Neuron (in vitro differentiated cells): ENCODE data around the gene TRIP11.

Experiments used
- H2AFZ ChIP-seq: one replicate; pipeline ENCODE4 v1.6.1; 2013; ENCODE audit warnings: low read depth, mild to moderate bottlenecking, inconsistent platforms, low read length, moderate library complexity
- H3K27me3 ChIP-seq: one replicate; pipeline ENCODE4 v1.6.1; 2013; ENCODE audit warnings: low read length; ENCODE audit not compliant: insufficient read depth
- H3K36me3 ChIP-seq: one replicate; pipeline ENCODE4 v1.6.1; 2013; ENCODE audit warnings: low read length; ENCODE audit not compliant: insufficient read depth
- H3K4me1 ChIP-seq: one replicate; pipeline ENCODE4 v1.6.1; 2013; ENCODE audit warnings: low read length; ENCODE audit not compliant: insufficient read depth
- H3K4me3 ChIP-seq: 2 replicates; pipeline ENCODE4 v1.5.1; 2013; ENCODE audit warnings: mild to moderate bottlenecking, low read length, moderate library complexity
- H3K9me3 ChIP-seq: one replicate; pipeline ENCODE4 v1.6.1; 2013; ENCODE audit warnings: low read length

Gene TRIP11

DNA sequence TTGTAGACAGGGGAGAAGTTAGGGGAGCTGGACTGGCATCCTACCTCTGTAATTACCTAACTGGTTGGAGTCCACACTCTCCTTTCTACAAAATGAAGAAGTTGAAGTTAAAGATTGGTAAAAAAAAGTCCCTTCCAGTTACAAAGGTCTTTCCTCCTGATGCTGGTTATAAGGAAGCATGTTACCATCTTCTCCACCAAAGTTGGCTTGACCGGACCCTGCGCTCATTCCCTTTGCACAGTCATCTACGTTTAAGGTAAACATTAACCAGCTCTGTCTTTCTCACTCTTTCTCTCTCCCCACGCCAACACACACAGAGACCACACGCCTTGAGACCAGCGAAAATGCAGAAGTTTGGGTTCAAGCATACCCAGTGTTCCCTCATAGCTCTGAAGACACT, 104.3 kb downstream of the TRIP11 start:
- Histone ChIP-seq H2AFZ (no peak overlapping the region), H3K4me1 (no peaks in the 10 kb centered on the region), H3K36me3 (no peaks in the 10 kb centered on the region), H3K4me3 (no peak overlapping the region), H3K9me3 (no peaks in the 10 kb centered on the region), H3K27me3 (no peaks in the 10 kb centered on the region)

DNA sequence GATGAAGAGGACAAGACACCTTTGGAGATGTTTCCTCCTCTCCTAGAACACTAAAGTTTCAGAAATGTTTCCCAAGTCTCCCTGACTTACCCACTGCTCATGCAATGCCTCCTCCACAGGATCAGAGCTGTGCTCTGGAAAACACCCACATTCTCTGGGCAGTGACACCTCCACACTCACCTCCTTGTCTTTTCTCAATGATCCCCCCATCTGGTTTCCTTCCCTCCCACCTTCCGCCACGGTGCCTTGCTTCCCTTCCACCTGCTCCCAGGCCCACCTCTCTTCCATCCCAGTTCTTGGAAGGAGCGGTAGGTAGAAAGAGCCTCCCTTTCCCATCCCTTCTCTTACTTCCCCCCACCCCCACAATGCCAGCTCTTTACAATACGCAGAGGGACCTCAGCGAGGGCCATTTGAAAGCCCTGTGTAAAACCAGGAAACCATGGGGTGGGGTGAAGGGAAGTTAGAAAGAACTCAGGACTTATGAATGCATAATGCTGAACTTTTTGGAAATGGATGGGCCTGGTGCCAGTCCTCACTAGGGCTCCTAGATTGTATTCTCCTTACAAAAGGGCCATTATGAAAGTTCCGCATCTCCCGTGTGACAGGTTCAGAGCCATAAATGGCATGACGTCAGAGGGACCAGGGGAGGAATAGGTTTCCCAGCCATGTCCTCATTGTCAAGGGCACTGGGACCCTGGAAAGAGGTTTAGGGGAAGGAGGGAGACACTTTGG, 105.1 kb downstream of the TRIP11 start:
- Histone ChIP-seq H3K27me3 (peaks cover 4% of the 10 kb centered on the region), H3K36me3 (no peaks in the 10 kb centered on the region), H3K9me3 (no peaks in the 10 kb centered on the region), H3K4me3 (no peak overlapping the region), H2AFZ (no peak overlapping the region), H3K4me1 (no peaks in the 10 kb centered on the region)

DNA sequence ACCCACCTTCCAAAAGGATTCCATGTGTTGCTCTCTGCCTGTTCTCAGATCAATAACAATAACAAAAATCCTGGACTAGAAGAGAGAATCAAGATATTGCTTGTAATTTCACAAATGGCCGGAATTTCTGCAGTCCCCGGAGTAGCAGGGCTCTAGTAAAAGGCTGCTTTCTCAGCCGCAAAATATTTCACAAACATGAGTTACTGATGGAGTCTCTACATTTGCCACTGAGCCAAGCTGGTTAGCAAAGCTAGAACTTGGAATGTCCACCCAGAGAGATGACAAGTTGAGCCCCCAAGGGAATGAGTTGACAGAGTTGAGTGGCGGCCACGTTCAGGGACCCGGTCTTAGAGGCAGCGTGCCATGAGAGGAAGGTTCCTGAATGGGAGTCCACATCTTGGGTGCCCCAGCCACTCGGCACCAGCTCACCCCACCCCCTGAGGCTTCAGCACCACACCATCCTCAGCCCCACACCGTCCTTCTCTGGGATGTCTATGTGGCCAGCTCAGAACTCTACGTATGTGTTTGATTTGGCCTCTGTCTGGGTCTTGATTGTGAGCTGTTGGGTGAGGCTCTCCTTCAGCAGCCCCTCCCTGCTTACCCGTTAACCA, 108.3 kb downstream of the TRIP11 start:
- Histone ChIP-seq H3K4me1 (no peaks in the 10 kb centered on the region), H2AFZ (no peak overlapping the region), H3K4me3 (no peak overlapping the region), H3K36me3 (no peaks in the 10 kb centered on the region), H3K9me3 (no peaks in the 10 kb centered on the region), H3K27me3 (peaks cover 4% of the 10 kb centered on the region)

DNA sequence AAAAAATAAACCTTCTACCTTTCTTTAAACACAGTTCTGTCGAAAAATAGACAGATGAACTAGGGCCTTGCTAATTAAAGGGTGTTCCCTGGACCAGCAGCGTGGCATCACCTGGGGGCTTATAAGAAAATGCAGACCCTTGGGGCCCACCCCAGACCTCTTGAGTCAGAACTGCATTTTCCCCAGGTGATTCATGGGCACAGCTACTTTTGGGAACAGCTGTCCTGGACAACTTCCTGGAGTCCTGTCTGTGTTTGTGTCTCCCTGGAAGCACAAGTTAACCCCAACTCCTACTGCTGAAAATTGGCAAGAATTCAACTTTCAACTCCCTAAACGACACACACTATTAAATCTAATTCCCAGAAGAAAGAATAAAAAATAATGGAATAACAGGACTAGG, 110.2 kb downstream of the TRIP11 start:
- H3K9me3 ChIP-seq, result no peaks in the 10 kb centered on the region

GRCh38 chr14:91927800-91928199, 112.1 kb downstream of the TRIP11 start:
- Histone ChIP-seq H3K4me3 (no peak overlapping the region), H3K27me3 (peaks cover 4% of the 10 kb centered on the region), H2AFZ (no peak overlapping the region), H3K4me1 (peaks cover 6% of the 10 kb centered on the region), H3K36me3 (no peaks in the 10 kb centered on the region), H3K9me3 (no peaks in the 10 kb centered on the region)

More for the DNA sequence above, 110.2 kb downstream of the TRIP11 start:
- no peak overlapping the region for H2AFZ ChIP-seq
- H3K36me3 ChIP-seq, result no peaks in the 10 kb centered on the region
- H3K27me3 ChIP-seq, result peaks cover 4% of the 10 kb centered on the region
- peaks cover 5% of the 10 kb centered on the region for H3K4me1 ChIP-seq
- no peak overlapping the region for H3K4me3 ChIP-seq

- no peaks in the 10 kb centered on the region for H3K36me3 ChIP-seq
- H3K4me1 ChIP-seq, result peaks cover 6% of the 10 kb centered on the region
- H2AFZ ChIP-seq, result no peak overlapping the region
- H3K9me3 ChIP-seq, result no peaks in the 10 kb centered on the region
- H3K27me3 ChIP-seq, result peaks cover 4% of the 10 kb centered on the region
- no peak overlapping the region for H3K4me3 ChIP-seq
These were observed 112.7 kb downstream of the TRIP11 start for GRCh38 chr14:91927191-91927590.

GRCh38 chr14:91926131-91926890, 113.5 kb downstream of the TRIP11 start:
- H3K9me3 ChIP-seq, result no peaks in the 10 kb centered on the region
- peaks cover 4% of the 10 kb centered on the region for H3K27me3 ChIP-seq
- H3K4me3 ChIP-seq, result no peak overlapping the region
- no peaks in the 10 kb centered on the region for H3K36me3 ChIP-seq
- no peak overlapping the region for H2AFZ ChIP-seq
- peaks cover 6% of the 10 kb centered on the region for H3K4me1 ChIP-seq

- peaks cover 6% of the 10 kb centered on the region for H3K4me1 ChIP-seq
These were observed 114.1 kb downstream of the TRIP11 start for GRCh38 chr14:91925727-91926121.

GRCh38 chr14:91925001-91925726, 114.7 kb downstream of the TRIP11 start:
- no peaks in the 10 kb centered on the region for H3K36me3 ChIP-seq
- no peak overlapping the region for H2AFZ ChIP-seq
- no peak overlapping the region for H3K4me3 ChIP-seq
- no peaks in the 10 kb centered on the region for H3K9me3 ChIP-seq
- peaks cover 2% of the 10 kb centered on the region for H3K27me3 ChIP-seq
- H3K4me1 ChIP-seq, result peaks cover 6% of the 10 kb centered on the region

More at GRCh38 chr14:91925727-91926121, 114.1 kb downstream of the TRIP11 start:
- no peaks in the 10 kb centered on the region for H3K36me3 ChIP-seq
- peaks cover 4% of the 10 kb centered on the region for H3K27me3 ChIP-seq
- H3K9me3 ChIP-seq, result no peaks in the 10 kb centered on the region
- no peak overlapping the region for H2AFZ ChIP-seq
- H3K4me3 ChIP-seq, result no peak overlapping the region

GRCh38 chr14:91920526-91920925, 119.3 kb downstream of the TRIP11 start:
- Histone ChIP-seq H3K4me1 (peaks cover 12% of the 10 kb centered on the region), H3K9me3 (no peaks in the 10 kb centered on the region), H2AFZ (no peak overlapping the region), H3K36me3 (no peaks in the 10 kb centered on the region), H3K27me3 (no peaks in the 10 kb centered on the region), H3K4me3 (no peak overlapping the region)

DNA sequence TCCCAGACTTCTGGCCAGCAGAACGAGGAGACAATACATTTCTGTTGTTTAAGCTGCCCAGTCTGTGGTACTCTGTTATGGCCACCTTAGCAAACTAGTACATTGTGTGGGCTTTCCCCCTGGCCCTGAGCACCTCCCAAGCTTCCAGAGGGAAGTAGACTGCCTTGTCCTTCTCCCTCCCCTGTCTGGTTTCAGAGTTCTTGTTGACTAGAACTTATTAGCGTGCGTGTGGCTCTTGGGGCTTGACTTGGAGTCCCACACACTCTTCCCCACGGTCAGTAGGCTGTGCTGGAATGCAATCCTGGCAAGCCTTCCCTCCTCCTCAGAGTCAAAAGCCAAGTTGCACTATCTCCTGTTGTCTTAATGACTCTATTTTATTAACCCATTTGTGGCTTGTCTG, 120.0 kb downstream of the TRIP11 start:
- Histone ChIP-seq H3K4me1 (peaks cover 9% of the 10 kb centered on the region), H3K36me3 (no peaks in the 10 kb centered on the region), H3K27me3 (no peaks in the 10 kb centered on the region), H3K4me3 (no peak overlapping the region), H2AFZ (no peak overlapping the region), H3K9me3 (no peaks in the 10 kb centered on the region)

DNA sequence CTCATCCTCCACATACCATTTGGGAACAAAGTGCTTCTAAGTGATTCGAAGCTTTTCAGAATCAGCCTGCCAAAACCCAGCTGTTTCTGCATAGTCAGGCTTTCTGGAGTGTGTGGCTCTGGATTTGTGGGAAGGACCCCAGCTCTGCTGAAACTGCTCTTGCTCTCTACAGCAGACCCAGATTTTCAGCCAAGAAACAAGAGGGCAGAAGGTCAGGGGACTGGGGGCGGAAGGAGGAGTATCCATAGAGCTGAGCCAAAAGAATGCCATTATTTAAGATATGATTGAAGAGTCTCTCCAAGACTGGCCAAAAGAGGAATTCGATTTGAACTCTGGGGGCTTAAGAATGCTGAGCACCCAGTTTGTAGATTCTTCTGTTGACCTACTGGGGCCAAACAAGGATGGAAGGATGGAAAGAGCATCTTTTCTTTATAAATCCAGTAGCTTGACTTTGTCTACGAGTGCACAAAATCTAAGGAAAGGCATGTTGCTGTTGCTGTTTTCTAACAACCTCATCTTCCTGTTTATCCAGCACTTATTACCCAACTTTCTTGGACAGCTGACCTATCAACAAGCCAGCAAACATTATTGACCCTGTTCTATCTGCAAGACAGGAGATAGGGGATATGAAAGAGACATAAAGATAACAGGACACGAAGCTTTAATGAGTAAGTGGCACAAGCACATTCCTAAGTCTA, 121.5 kb downstream of the TRIP11 start:
- H3K4me1 ChIP-seq, result peaks cover 7% of the 10 kb centered on the region
- no peaks in the 10 kb centered on the region for H3K9me3 ChIP-seq
- H3K4me3 ChIP-seq, result no peak overlapping the region
- H2AFZ ChIP-seq, result no peak overlapping the region
- H3K36me3 ChIP-seq, result no peaks in the 10 kb centered on the region
- no peaks in the 10 kb centered on the region for H3K27me3 ChIP-seq
